GM18499 (cell line): ENCODE data around the gene RAB3GAP1.
"Not testable (repeated sequence)": the region's sequence is repeated elsewhere in the genome, so short reads cannot be mapped to it uniquely, and the experiment has no call there.

Source experiments
- ATAC-seq: cut with Tn5 transposase; IDR thresholded peaks from one replicate; pipeline ENCODE4 v1.9.1; 2021; ENCODE audit warnings: moderate number of reproducible peaks; ENCODE audit not compliant: insufficient read depth, unreplicated experiment

RAB3GAP1 gene

GRCh38 chr2:135099802-135100483, 47.9 kb downstream of the RAB3GAP1 start:
- no peak for ATAC-seq

- ATAC-seq: no peak
Observed at GRCh38 chr2:135103843-135104242, 51.8 kb downstream of the RAB3GAP1 start.

- ATAC-seq: not testable (repeated sequence)
Observed at GRCh38 chr2:135105513-135106316, 53.6 kb downstream of the RAB3GAP1 start.

GRCh38 chr2:135113322-135113721, 61.2 kb downstream of the RAB3GAP1 start:
- ATAC-seq: no peak

- no peak for ATAC-seq
Observed at GRCh38 chr2:135119582-135119981, 67.5 kb downstream of the RAB3GAP1 start.

- ATAC-seq: no peak
Observed at GRCh38 chr2:135121016-135121657, 69.0 kb downstream of the RAB3GAP1 start.

GRCh38 chr2:135121658-135122039, 69.6 kb downstream of the RAB3GAP1 start:
- not testable (repeated sequence) for ATAC-seq

- no peak for ATAC-seq
Observed at GRCh38 chr2:135124924-135125886, 73.1 kb downstream of the RAB3GAP1 start.

- ATAC-seq: no peak
Observed at GRCh38 chr2:135125940-135126339, 73.8 kb downstream of the RAB3GAP1 start.

- ATAC-seq: no peak
Observed at GRCh38 chr2:135130751-135131150, 78.7 kb downstream of the RAB3GAP1 start.

GRCh38 chr2:135132314-135132713, 80.2 kb downstream of the RAB3GAP1 start:
- no peak for ATAC-seq

GRCh38 chr2:135140606-135141005, 88.5 kb downstream of the RAB3GAP1 start:
- ATAC-seq: no peak

GRCh38 chr2:135142323-135142722, 90.2 kb downstream of the RAB3GAP1 start:
- no peak for ATAC-seq

- no peak for ATAC-seq
Observed at GRCh38 chr2:135144343-135144742, 92.3 kb downstream of the RAB3GAP1 start.

- ATAC-seq: no peak
Observed at GRCh38 chr2:135149251-135149650, 97.2 kb downstream of the RAB3GAP1 start.

- no peak for ATAC-seq
Observed at GRCh38 chr2:135150725-135151124, 98.6 kb downstream of the RAB3GAP1 start.

- no peak for ATAC-seq
Observed at GRCh38 chr2:135151615-135152014, 99.5 kb downstream of the RAB3GAP1 start.

- no peak for ATAC-seq
Observed at GRCh38 chr2:135152361-135152760, 100.3 kb downstream of the RAB3GAP1 start.

- ATAC-seq: no peak
Observed at GRCh38 chr2:135154962-135155361, 102.9 kb downstream of the RAB3GAP1 start.

GRCh38 chr2:135157856-135158255, 105.8 kb downstream of the RAB3GAP1 start:
- ATAC-seq: no peak
